Measurements from ENCODE around the gene LRIT1. TPM values are rescaled to one million over a fixed set of nuclear protein-coding genes. Genes with fewer than 3 reads are reported as not detected.

The LRIT1 gene
- total RNA-seq, 2 experiments from 2014 or later = not detected

DNA sequence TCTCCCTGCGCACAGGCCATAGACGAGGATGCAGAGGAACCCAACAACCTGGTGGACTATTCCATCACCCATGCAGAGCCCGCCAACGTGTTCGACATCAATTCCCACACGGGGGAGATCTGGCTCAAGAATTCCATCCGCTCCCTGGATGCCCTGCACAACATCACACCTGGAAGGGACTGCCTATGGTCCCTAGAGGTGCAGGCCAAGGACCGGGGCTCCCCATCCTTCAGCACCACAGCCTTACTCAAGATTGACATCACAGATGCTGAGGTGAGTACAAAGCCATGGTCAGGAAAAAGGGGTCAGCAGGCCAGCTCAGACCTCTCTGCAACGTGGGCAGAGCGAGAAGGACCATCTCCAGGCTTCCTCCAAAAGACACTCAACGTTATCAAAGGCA lies 28.3 kb downstream of the LRIT1 start:
- DNase-seq (no peak), ATAC-seq (no peak)
- Mint-ChIP-seq H3K27ac (no peak overlapping the region), H3K9me3 (no peaks in the 10 kb centered on the region), H3K4me3 (no peak overlapping the region), H3K27me3 (no peaks in the 10 kb centered on the region), H3K36me3 (ENCODE audit: low read depth) (no peaks in the 10 kb centered on the region), H3K4me1 (ENCODE audit: low read depth) (no peaks in the 10 kb centered on the region)
- intact Hi-C loops (cut with micrococcal nuclease) = no loop called here
- TF ChIP-seq, protein P1, sequence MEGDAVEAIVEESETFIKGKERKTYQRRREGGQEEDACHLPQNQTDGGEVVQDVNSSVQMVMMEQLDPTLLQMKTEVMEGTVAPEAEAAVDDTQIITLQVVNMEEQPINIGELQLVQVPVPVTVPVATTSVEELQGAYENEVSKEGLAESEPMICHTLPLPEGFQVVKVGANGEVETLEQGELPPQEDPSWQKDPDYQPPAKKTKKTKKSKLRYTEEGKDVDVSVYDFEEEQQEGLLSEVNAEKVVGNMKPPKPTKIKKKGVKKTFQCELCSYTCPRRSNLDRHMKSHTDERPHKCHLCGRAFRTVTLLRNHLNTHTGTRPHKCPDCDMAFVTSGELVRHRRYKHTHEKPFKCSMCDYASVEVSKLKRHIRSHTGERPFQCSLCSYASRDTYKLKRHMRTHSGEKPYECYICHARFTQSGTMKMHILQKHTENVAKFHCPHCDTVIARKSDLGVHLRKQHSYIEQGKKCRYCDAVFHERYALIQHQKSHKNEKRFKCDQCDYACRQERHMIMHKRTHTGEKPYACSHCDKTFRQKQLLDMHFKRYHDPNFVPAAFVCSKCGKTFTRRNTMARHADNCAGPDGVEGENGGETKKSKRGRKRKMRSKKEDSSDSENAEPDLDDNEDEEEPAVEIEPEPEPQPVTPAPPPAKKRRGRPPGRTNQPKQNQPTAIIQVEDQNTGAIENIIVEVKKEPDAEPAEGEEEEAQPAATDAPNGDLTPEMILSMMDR (IDR thresholded peaks at IDR 0.05) = no peak
- ChIA-PET CTCF (interaction anchor here (4.9 kb wide), 1 partner anchor 66 kb away, joined by 46 read pairs; no protein-coding TSS in a partner anchor), POLR2A (no interaction called here)

GRCh38 chr10:84212014-84212413 lies 29.3 kb downstream of the LRIT1 start:
- TF ChIP-seq, protein P1 (IDR thresholded peaks at IDR 0.05) = no peak
- H3K27me3 Mint-ChIP-seq = peaks cover 3% of the 10 kb centered on the region
- H3K27ac Mint-ChIP-seq = no peak overlapping the region
- no peak for ATAC-seq
- POLR2A ChIA-PET = no interaction called here
- no peak overlapping the region for H3K4me3 Mint-ChIP-seq
- H3K36me3 Mint-ChIP-seq (ENCODE audit: low read depth) = no peaks in the 10 kb centered on the region
- no peaks in the 10 kb centered on the region for H3K4me1 Mint-ChIP-seq (ENCODE audit: low read depth)
- no peaks in the 10 kb centered on the region for H3K9me3 Mint-ChIP-seq
- DNase-seq = no peak
- intact Hi-C loops (cut with micrococcal nuclease) = no loop called here
- CTCF ChIA-PET = interaction anchor here (0.6 to 4.9 kb wide), 5 partner anchors 10 to 325 kb away, joined by 3 to 46 read pairs (median 3); partner anchors contain the start of gene LRIT2

DNA sequence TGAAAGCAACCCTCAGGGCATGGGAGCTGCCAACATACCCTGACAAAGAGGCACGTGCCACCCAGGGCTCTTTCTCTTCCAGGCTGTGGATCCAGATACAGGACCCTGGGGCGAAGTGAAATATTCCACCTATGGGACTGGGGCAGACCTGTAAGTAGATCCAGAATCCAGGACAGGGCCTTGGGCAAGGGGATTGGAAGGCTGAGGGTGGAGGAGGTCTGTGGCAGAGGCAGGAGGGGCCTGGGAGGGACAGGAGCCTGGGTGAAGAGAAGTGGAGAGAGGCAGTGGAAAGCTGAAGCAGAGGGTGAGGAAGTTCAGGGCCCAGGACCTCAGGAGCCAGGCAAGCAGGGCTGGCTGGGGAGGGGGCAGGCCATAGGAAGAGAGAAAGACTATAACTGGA lies 29.8 kb downstream of the LRIT1 start:
- TF ChIP-seq, protein P1 (IDR thresholded peaks at IDR 0.05) = no peak
- CTCF ChIA-PET = interaction anchor here (1.2 to 4.9 kb wide), 4 partner anchors 13 to 326 kb away, joined by 3 to 46 read pairs (median 4); partner anchors contain the start of gene LRIT2

GRCh38 chr10:84208023-84208422 lies 33.3 kb downstream of the LRIT1 start:
- Mint-ChIP-seq H3K9me3 (no peaks in the 10 kb centered on the region), H3K4me1 (ENCODE audit: low read depth) (no peaks in the 10 kb centered on the region), H3K4me3 (no peak overlapping the region), H3K27ac (no peak overlapping the region), H3K36me3 (ENCODE audit: low read depth) (no peaks in the 10 kb centered on the region), H3K27me3 (peaks cover 3% of the 10 kb centered on the region)
- no peak for ATAC-seq
- intact Hi-C loops (cut with micrococcal nuclease) = loop anchor here (5.0 kb wide), 1 partner anchor 61 kb away; no protein-coding TSS in a partner anchor
- ChIA-PET POLR2A (no interaction called here), CTCF (interaction anchor here (2.0 to 2.5 kb wide), 2 partner anchors 60 to 67 kb away, joined by 10 to 24 read pairs; no protein-coding TSS in a partner anchor)
- TF ChIP-seq, protein P1 (IDR thresholded peaks at IDR 0.05) = no peak
- DNase-seq = no peak

More for the DNA sequence above, 29.8 kb downstream of the LRIT1 start:
- POLR2A ChIA-PET = no interaction called here
- Mint-ChIP-seq H3K4me1 (ENCODE audit: low read depth) (no peaks in the 10 kb centered on the region), H3K4me3 (no peak overlapping the region), H3K36me3 (ENCODE audit: low read depth) (no peaks in the 10 kb centered on the region), H3K27me3 (peaks cover 3% of the 10 kb centered on the region), H3K9me3 (no peaks in the 10 kb centered on the region), H3K27ac (no peak overlapping the region)
- no peak for DNase-seq
- no peak for ATAC-seq
- intact Hi-C loops (cut with micrococcal nuclease) = no loop called here

DNA sequence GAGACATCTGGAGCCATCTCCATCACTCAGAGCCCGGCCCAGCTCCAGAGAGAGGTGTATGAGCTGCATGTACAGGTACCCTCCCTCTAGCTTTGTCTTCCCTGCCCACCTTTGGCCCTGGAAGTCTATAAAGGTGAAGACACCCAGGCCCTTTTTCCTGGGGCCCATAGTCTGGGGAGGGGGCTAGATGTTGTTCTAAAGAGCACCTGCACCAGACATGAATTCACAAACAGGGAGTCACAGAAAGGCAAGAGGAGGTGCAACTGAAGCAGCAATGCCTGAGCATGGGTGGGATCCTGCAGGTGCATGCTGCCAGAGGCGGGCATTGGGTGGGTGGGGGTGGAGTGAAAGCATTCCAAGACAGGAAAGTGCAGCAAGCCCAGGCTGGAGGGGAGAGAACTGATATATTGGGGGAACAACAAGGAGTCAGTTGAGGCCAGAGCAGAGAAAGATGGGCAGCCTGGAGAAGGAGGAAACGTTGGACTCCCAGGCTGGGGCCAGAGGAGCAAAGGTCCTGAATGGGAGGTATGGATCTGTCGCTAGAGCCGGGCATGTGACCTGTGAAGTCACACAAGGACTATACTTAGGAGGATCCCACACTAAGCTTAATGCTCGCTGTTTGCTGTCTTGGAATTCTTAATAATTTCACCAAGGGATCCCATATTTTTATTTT lies 35.4 kb downstream of the LRIT1 start:
- ChIA-PET CTCF (interaction anchor here (0.5 to 3.9 kb wide), 17 partner anchors 10 to 1914 kb away, joined by 3 to 71 read pairs (median 4); no protein-coding TSS in a partner anchor), POLR2A (interaction anchor here (0.6 kb wide), 1 partner anchor 19 kb away, joined by 3 read pairs; no protein-coding TSS in a partner anchor)
- TF ChIP-seq, protein P1 (IDR thresholded peaks at IDR 0.05) = no peak
- no peak overlapping the region for H3K27ac Mint-ChIP-seq
- H3K36me3 Mint-ChIP-seq (ENCODE audit: low read depth) = no peaks in the 10 kb centered on the region
- H3K4me1 Mint-ChIP-seq (ENCODE audit: low read depth) = no peaks in the 10 kb centered on the region
- H3K9me3 Mint-ChIP-seq = no peaks in the 10 kb centered on the region
- no peak overlapping the region for H3K4me3 Mint-ChIP-seq
- ATAC-seq (no peak), DNase-seq (no peak)
- H3K27me3 Mint-ChIP-seq = peaks cover 3% of the 10 kb centered on the region
- intact Hi-C loops (cut with micrococcal nuclease) = loop anchor here (5.0 kb wide), 1 partner anchor 59 kb away; no protein-coding TSS in a partner anchor

Data from activated CD8-positive, alpha-beta T cell treated with anti-CD3 and anti-CD28 coated beads for 36 hours (primary cell).